Activated CD4-positive, alpha-beta T cell treated with anti-CD3 and anti-CD28 coated beads for 36 hours (primary cell): ENCODE results near the gene CRYBB1. TPM values are rescaled to one million over a fixed set of nuclear protein-coding genes. Genes with fewer than 3 reads are reported as not detected.

Experiments
- ATAC-seq: fragments of 200-7000 bp; cut with Tn5 transposase; one replicate; pipeline ENCODE4 v1.10.0; 2021; ENCODE audit warnings: mild to moderate bottlenecking, moderate library complexity
- CTCF ChIA-PET: fragments of 350-600 bp; sonication (Branson Sonifier 250); formaldehyde crosslinking; loops from one replicate; lab custom pipeline; 2021; ENCODE audit warnings: antibody characterized with exemption; lab: Charles Lee
- POLR2A ChIA-PET: fragments of 350-600 bp; sonication (Branson Sonifier 250); formaldehyde crosslinking; loops from one replicate; lab custom pipeline; 2021; ENCODE audit warnings: antibody characterized with exemption, inconsistent platforms; lab: Charles Lee
- DNase-seq: peaks from one replicate; pipeline ENCODE4 v3.0.0-alpha.2; 2020
- H3K27ac Mint-ChIP-seq: one replicate; pipeline ENCODE4 v1.8.0; 2021; ENCODE audit warnings: mixed read lengths
- H3K27me3 Mint-ChIP-seq: one replicate; pipeline ENCODE4 v1.8.0; 2021; ENCODE audit warnings: mixed read lengths
- H3K36me3 Mint-ChIP-seq: one replicate; pipeline ENCODE4 v1.8.0; 2021; ENCODE audit warnings: low read depth, mixed read lengths
- H3K4me1 Mint-ChIP-seq: one replicate; pipeline ENCODE4 v1.8.0; 2021; ENCODE audit warnings: mixed read lengths
- H3K4me3 Mint-ChIP-seq: one replicate; pipeline ENCODE4 v1.8.0; 2021; ENCODE audit warnings: mild to moderate bottlenecking, moderate library complexity, mixed read lengths
- H3K9me3 Mint-ChIP-seq: one replicate; pipeline ENCODE4 v1.8.0; 2021; ENCODE audit warnings: low read depth, mixed read lengths
- intact Hi-C, 2 experiments: fragments of 100-400 bp; cut with DNase I in 1 of 2; cut with micrococcal nuclease in 1 of 2; formaldehyde crosslinking; loops; one replicate each; pipeline versions ENCODE4 v1.14.2 to v1.15.1; 2022 to 2024; cut with DNase I, micrococcal nuclease
- total RNA-seq, 2 experiments: library from RNA; stranded (reverse); gene quantifications; one replicate each; pipeline ENCODE4 v1.2.3, GENCODE V29; 2021

CRYBB1 gene
- total RNA-seq, 2 experiments from 2014 or later = not detected

DNA sequence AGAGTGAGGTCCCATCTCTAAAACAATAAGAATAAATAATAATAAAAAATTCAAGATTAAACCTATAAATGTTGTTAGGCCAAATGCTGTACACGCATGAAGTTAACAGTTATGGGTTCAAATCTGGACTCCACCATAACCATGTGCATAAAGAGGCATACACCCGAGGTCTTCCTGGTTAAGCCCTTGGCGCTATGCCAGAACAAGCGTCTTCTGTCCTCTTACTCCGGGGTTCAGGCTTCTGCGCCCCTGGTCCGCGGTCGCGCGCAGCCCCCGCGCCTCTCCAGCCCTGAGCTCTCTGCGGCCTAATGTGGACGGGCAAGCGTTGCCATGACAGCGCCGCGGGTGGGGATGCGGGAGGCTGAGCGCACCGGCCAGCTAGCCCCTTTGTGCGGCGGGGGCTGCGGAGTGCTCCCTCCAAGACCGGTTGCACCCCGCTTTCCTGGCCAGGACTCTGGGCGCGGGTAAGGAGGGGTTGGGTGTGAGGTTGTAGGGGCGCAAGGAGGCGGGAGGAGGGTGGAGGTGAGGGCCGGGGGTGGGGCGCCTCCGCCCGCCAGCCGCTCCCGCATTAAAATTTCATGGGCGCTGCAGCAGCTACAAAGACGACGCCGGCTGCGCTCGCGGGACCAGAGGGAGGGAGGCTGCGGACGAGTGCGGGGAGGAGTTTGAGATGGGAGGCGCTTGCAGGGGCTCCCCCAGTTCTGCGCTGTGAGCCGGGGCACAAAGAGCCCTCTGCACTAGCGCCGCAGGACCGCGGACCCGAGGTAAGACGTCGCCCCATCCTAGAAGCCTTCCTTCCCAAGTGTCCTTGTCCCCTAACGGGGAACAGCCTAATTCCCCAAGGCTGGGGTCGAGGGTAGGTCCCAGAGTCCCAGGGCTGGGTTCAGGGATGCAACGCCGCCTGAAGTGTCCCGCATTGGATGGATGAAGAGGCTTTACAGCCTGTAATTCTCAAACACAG is 39.3 kb upstream of the CRYBB1 start, which contains the start of gene MIAT:
Gene MIAT, plus strand, starts transcription at position 698 of the 961 bp plus-strand sequence.
- H3K9me3 Mint-ChIP-seq = no peaks in the 10 kb centered on the region
- peaks cover 11% of the 10 kb centered on the region for H3K27me3 Mint-ChIP-seq
- no peaks in the 10 kb centered on the region for H3K36me3 Mint-ChIP-seq
- intact Hi-C loops = loop anchor here (1.0 to 5.0 kb wide), 2 partner anchors 65 to 145 kb away; partner anchors contain the start of genes TFIP11 (in 1 of the 2) and TPST2 (in 1 of the 2)
- H3K4me3 Mint-ChIP-seq = peak within 1 kb of the TSS; percentile 81
- H3K27ac Mint-ChIP-seq = peak within 1 kb of the TSS; percentile 82
- DNase-seq = peak; percentile 87
- peak; percentile 81 for ATAC-seq
- ChIA-PET POLR2A (interaction anchor here (0.7 kb wide), 1 partner anchor 14 kb away, joined by 3 read pairs; no protein-coding TSS in a partner anchor), CTCF (interaction anchor here (0.6 kb wide), 2 partner anchors 10 to 207 kb away, joined by 3 read pairs; no protein-coding TSS in a partner anchor)
- H3K4me1 Mint-ChIP-seq = peaks cover 23% of the 10 kb centered on the region

DNA sequence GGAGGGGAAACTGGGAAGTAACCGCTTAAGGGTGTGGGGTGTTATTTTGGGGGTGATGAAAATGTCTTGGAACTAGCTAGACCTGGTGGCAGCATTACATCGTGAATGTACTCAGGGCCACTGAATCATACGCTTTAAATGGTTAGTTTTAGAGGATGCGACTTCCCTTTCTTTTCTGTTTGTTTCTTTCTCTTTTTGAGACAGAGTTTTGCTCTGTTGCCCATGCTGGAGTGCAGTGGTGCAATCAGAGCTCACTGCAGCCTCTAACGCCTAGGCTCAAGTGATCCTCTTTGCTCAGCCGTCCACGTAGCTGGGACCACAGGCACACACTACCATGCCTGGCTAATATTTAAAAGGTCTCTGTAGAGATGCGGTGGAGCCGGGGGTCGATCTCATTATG is 34.0 kb upstream of the CRYBB1 start:
- Mint-ChIP-seq H3K27ac (no peak overlapping the region), H3K9me3 (no peaks in the 10 kb centered on the region), H3K4me3 (no peak overlapping the region), H3K36me3 (no peaks in the 10 kb centered on the region), H3K4me1 (peaks cover 34% of the 10 kb centered on the region), H3K27me3 (peaks cover 10% of the 10 kb centered on the region)
- CTCF ChIA-PET = interaction anchor here (0.9 to 1.2 kb wide), 2 partner anchors 14 to 27 kb away, joined by 3 to 4 read pairs; no protein-coding TSS in a partner anchor
- DNase-seq (no peak), ATAC-seq (no peak)
- intact Hi-C loops = no loop called here
- POLR2A ChIA-PET = no interaction called here

DNA sequence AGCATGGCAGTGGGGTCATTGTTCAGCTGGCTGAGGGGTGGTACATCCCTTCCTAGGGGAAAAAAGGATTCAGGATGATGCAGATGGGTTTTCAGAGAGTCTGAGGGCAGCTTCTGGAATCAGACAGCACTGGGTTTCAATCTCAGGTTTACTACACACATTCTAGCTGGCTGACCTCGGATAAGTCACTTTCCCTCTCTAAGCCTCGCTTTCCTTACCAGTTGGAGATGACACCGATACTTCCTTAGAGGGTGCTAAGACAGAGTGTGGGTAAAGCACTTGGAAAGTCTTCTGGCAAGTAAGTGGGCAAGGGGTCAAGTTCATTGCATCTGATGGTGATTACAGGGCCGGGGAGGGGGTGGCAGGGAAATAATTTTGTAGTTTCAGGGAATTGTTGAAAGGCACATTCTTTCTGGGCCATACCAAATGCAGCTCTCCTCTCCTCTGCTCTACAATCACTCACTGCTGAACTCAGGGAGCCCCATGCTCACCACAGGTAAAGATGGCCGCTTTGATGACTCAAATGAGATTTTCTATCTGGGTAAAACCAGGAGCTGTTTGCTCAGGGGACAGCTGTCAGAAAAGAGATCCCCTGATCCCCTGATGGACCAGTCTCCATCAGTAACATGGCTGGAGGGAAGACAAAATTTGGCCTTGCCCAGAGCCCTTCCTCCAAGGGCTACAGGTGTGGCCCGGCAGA is 33.0 kb upstream of the CRYBB1 start:
- peaks cover 38% of the 10 kb centered on the region for H3K4me1 Mint-ChIP-seq

DNA sequence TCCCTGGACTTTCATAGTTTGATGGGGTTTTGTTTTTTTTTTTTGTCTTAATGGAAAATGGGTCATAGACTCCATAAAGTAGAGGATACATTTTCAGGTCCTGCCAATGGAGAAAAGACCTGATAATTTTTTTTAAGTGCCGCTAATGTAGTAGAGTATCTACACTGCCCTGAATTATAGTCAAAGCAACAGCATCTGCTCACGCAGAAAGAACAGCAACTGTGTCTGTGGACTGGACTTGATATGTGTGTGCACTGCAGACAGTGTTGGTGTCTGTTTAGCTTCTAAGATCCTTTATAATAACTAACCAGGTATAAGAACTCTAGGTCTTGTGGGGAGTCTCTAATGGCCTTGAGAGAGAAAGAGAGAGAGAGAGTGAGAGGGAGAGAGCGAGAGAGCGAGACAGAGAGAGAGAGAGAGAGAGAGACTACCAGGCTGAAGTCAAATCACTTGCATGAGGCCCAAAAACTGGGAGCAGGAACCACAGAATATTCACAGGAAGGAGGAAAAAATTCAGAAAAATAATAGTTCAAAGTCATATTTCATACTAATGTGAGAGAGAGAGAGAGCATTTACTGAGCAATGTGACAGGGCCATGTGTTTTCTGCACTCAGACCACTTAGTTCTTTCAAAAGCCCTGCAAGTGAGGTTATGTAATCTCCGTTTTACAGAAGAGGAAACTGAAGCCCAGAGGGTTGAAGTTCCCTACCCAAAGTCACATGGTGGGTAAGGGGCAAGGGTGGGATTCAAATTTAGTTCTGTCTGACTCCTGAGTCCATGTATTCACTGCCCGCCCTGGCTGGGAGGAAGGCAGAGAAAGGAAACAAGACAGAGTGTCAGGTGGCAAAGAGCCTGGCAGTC is 30.9 kb upstream of the CRYBB1 start:
- H3K4me3 Mint-ChIP-seq = no peak overlapping the region
- DNase-seq (no peak), ATAC-seq (no peak)
- H3K36me3 Mint-ChIP-seq = no peaks in the 10 kb centered on the region
- no peaks in the 10 kb centered on the region for H3K9me3 Mint-ChIP-seq
- ChIA-PET CTCF (interaction anchor here (0.7 to 1.2 kb wide), 2 partner anchors 16 to 144 kb away, joined by 3 to 4 read pairs; no protein-coding TSS in a partner anchor), POLR2A (no interaction called here)
- H3K4me1 Mint-ChIP-seq = peaks cover 52% of the 10 kb centered on the region
- H3K27ac Mint-ChIP-seq = no peak overlapping the region
- intact Hi-C loops = no loop called here
- H3K27me3 Mint-ChIP-seq = peaks cover 12% of the 10 kb centered on the region

More for the DNA sequence above, 33.0 kb upstream of the CRYBB1 start:
- no peaks in the 10 kb centered on the region for H3K9me3 Mint-ChIP-seq
- ATAC-seq (peak; percentile 82), DNase-seq (peak; percentile 44)
- ChIA-PET CTCF (interaction anchor here (0.7 to 1.2 kb wide), 4 partner anchors 15 to 1161 kb away, joined by 3 to 4 read pairs (median 4); no protein-coding TSS in a partner anchor), POLR2A (no interaction called here)
- intact Hi-C loops = no loop called here
- H3K4me3 Mint-ChIP-seq = no peak overlapping the region
- H3K27ac Mint-ChIP-seq = no peak overlapping the region
- H3K36me3 Mint-ChIP-seq = no peaks in the 10 kb centered on the region
- peaks cover 12% of the 10 kb centered on the region for H3K27me3 Mint-ChIP-seq

GRCh38 chr22:26648011-26648497 is 30.2 kb upstream of the CRYBB1 start:
- ATAC-seq (peak; percentile 17), DNase-seq (peak; percentile 62)
- Mint-ChIP-seq H3K36me3 (no peaks in the 10 kb centered on the region), H3K27me3 (peaks cover 9% of the 10 kb centered on the region), H3K4me1 (peaks cover 59% of the 10 kb centered on the region), H3K9me3 (no peaks in the 10 kb centered on the region), H3K27ac (peak overlapping the region; percentile 41), H3K4me3 (no peak overlapping the region)
- ChIA-PET CTCF (interaction anchor here (0.7 to 1.2 kb wide), 2 partner anchors 17 to 143 kb away, joined by 3 to 4 read pairs; no protein-coding TSS in a partner anchor), POLR2A (no interaction called here)
- intact Hi-C loops = no loop called here

- DNase-seq (no peak), ATAC-seq (no peak)
- Mint-ChIP-seq H3K9me3 (no peaks in the 10 kb centered on the region), H3K36me3 (no peaks in the 10 kb centered on the region), H3K27ac (no peak overlapping the region), H3K27me3 (peaks cover 9% of the 10 kb centered on the region), H3K4me3 (no peak overlapping the region), H3K4me1 (peaks cover 74% of the 10 kb centered on the region)
- ChIA-PET CTCF (interaction anchor here (1.4 kb wide), 1 partner anchor 115 kb away, joined by 3 read pairs; no protein-coding TSS in a partner anchor), POLR2A (no interaction called here)
- intact Hi-C loops = no loop called here
Observed at GRCh38 chr22:26646158-26646557, 28.3 kb upstream of the CRYBB1 start.

- Mint-ChIP-seq H3K9me3 (no peaks in the 10 kb centered on the region), H3K36me3 (no peaks in the 10 kb centered on the region), H3K4me3 (peak overlapping the region; percentile 1), H3K4me1 (peaks cover 70% of the 10 kb centered on the region), H3K27me3 (peaks cover 7% of the 10 kb centered on the region), H3K27ac (peak overlapping the region; percentile 91)
- peak; percentile 1 for ATAC-seq
- peak; percentile 17 for DNase-seq
- ChIA-PET CTCF (interaction anchor here (0.6 to 1.7 kb wide), 9 partner anchors 16 to 213 kb away, joined by 3 to 8 read pairs (median 4); no protein-coding TSS in a partner anchor), POLR2A (interaction anchor here (0.7 kb wide), 2 partner anchors 12 to 53 kb away, joined by 3 read pairs; no protein-coding TSS in a partner anchor)
- intact Hi-C loops = loop anchor here (1.0 to 2.0 kb wide), 3 partner anchors 29 to 161 kb away; partner anchors contain the start of genes HPS4 (in 1 of the 2), SRRD (in 1 of the 2) and TPST2 (in 1 of the 2)
Observed at GRCh38 chr22:26643418-26644100, 25.7 kb upstream of the CRYBB1 start.

DNA sequence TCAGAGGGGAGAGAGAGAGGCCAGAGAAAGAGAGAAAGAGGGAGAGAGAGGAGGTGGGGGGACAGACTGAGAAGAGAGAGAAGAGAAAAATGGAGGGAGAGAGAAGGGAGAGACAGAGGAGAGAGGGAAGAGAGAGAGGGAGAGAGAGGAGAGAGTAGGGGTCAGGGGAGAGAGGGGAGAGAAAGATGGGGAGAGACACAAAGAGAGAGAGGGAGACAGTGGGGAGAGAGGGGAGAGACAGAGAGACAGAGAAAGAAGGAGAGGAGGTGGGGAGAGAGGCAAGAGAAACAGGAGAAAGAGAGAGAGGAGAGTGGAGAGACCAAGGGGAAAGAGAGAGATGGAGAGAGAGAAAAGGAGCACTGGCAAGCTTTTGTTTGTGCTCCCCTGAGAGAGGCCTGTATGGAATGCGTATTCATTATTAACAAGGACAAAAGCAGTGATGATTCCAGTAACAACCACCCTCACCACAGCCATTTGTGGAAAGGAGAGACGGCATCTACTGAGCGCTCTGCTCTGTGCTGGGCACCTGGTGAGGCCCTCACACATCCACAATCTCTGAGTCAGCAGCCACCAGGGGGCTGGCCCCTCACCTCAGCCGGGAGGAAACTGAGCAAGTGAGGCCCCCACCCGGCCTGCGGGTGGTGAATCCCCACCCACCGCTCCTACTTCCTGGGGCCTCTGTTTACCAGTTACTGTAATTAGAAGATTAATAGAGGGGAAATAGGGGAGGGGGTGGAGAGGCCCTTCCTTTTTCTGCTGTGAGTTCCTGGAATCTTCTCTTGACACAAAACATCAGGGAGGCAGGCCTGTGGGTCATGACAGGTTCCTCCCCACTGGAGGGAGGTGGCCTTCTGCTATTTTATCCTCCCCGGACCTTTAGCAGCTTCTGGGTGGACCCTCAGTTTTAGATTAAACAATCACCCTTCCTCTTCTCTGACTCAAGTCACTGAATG is 24.9 kb upstream of the CRYBB1 start:
- Mint-ChIP-seq H3K27ac (peak overlapping the region; percentile 91), H3K4me1 (peaks cover 62% of the 10 kb centered on the region), H3K4me3 (peak overlapping the region; percentile 61), H3K36me3 (no peaks in the 10 kb centered on the region), H3K27me3 (peaks cover 6% of the 10 kb centered on the region), H3K9me3 (no peaks in the 10 kb centered on the region)
- ATAC-seq = peak; percentile 88
- ChIA-PET POLR2A (interaction anchor here (0.6 to 0.7 kb wide), 4 partner anchors 12 to 1241 kb away, joined by 3 to 7 read pairs (median 3); no protein-coding TSS in a partner anchor), CTCF (interaction anchor here (0.6 to 1.7 kb wide), 8 partner anchors 29 to 212 kb away, joined by 3 to 7 read pairs (median 4); no protein-coding TSS in a partner anchor)
- intact Hi-C loops = loop anchor here (1.0 to 2.0 kb wide), 3 partner anchors 30 to 160 kb away; partner anchors contain the start of genes HPS4 (in 1 of the 2), SRRD (in 1 of the 2) and TPST2 (in 1 of the 2)
- DNase-seq = peak; percentile 91

- no peak overlapping the region for H3K27ac Mint-ChIP-seq
- peaks cover 12% of the 10 kb centered on the region for H3K4me1 Mint-ChIP-seq
- ATAC-seq = no peak
- no peaks in the 10 kb centered on the region for H3K36me3 Mint-ChIP-seq
- DNase-seq = no peak
- H3K4me3 Mint-ChIP-seq = no peak overlapping the region
- ChIA-PET POLR2A (no interaction called here), CTCF (no interaction called here)
- no peaks in the 10 kb centered on the region for H3K9me3 Mint-ChIP-seq
- H3K27me3 Mint-ChIP-seq = no peaks in the 10 kb centered on the region
- intact Hi-C loops = no loop called here
Observed at GRCh38 chr22:26636296-26636695, 18.5 kb upstream of the CRYBB1 start.
